Testis (tissue), 2 donors: ENCODE measurements around the gene KHSRP.

Source experiments
- POLR2A ChIP-seq: fragments of 450-650 bp; IDR thresholded peaks from one replicate; pipeline ENCODE4 v1.6.1; 2017; ENCODE audit warnings: antibody characterized with exemption, mild to moderate bottlenecking, moderate library complexity
- TF ChIP-seq, protein P1 (sequence below), 3 experiments: fragments of 450-650 bp in 2 of 3; fragments of 200-600 bp in 1 of 3; sonication (generic) in 1 of 3; IDR thresholded peaks; one replicate each; pipeline ENCODE4 v1.5.1; 2016 to 2019; ENCODE audit warnings: antibody characterized with exemption in 3 of 3, mild to moderate bottlenecking in 2 of 3, moderate library complexity in 1 of 3

DNA sequence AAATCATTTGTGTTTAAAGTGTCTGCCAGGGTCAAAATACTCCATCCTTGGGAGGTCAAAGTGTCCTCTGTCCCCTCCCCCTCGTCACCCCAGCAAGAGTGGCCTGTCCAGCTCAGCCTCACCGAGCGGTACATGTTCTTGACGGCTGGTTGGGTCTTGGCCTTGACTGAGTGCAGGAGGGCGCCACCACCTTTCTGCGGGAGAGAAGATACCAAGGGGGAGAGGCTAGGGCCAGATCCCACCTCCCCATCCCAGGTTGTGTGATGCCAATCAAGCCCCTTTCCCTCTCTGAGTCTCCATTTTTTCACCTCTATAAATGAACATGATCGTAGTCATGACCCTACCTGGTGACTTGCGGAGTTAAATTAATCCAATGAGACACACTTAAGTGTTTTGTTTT lies 45.6 kb upstream of the KHSRP start:
- TF ChIP-seq, protein P1, sequence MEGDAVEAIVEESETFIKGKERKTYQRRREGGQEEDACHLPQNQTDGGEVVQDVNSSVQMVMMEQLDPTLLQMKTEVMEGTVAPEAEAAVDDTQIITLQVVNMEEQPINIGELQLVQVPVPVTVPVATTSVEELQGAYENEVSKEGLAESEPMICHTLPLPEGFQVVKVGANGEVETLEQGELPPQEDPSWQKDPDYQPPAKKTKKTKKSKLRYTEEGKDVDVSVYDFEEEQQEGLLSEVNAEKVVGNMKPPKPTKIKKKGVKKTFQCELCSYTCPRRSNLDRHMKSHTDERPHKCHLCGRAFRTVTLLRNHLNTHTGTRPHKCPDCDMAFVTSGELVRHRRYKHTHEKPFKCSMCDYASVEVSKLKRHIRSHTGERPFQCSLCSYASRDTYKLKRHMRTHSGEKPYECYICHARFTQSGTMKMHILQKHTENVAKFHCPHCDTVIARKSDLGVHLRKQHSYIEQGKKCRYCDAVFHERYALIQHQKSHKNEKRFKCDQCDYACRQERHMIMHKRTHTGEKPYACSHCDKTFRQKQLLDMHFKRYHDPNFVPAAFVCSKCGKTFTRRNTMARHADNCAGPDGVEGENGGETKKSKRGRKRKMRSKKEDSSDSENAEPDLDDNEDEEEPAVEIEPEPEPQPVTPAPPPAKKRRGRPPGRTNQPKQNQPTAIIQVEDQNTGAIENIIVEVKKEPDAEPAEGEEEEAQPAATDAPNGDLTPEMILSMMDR (IDR thresholded peaks at IDR 0.05), result no peak
- TF ChIP-seq POLR2A, result no peak
